ENCODE measurements around the gene KCNJ14.
A peak's percentile ranks its signal among the peaks of the same experiment; 100 is the strongest.

The KCNJ14 gene

GRCh38 chr19:48478339-48479256 lies 23.2 kb downstream of the KCNJ14 start:
- no peak for DNase-seq
- no peaks in the 10 kb centered on the region for H3K36me3 ChIP-seq (replicated peaks; ENCODE audit: insufficient read depth, low read length)
- 0 out of 2 replicates have a peak, but pooled peaks cover 5% of the 10 kb centered on the region for H3F3A ChIP-seq (ENCODE audit: insufficient read depth, low read length)
- TF ChIP-seq EZH2 (optimal IDR thresholded peaks at IDR 0.05; ENCODE audit: low read depth, low read length) (no peak), EZH2phosphoT487 (IDR thresholded peaks at IDR 0.05; ENCODE audit: low read length) (no peak), CTCF (IDR thresholded peaks at IDR 0.05; ENCODE audit: low read length) (no peak)
- no peaks in the 10 kb centered on the region for H3K79me2 ChIP-seq (ENCODE audit: low read length)
- H3K9ac ChIP-seq (ENCODE audit: low read length) = no peak overlapping the region
- H3K9me2 ChIP-seq (replicated peaks; ENCODE audit: insufficient read depth, low read length) = no peaks in the 10 kb centered on the region
- H3K27me3 ChIP-seq (replicated peaks; ENCODE audit: insufficient read depth, low read length) = no peaks in the 10 kb centered on the region
- no peak overlapping the region for H3K4me2 ChIP-seq (ENCODE audit: low read depth, low read length)
- H3K27ac ChIP-seq (ENCODE audit: low read length) = no peak overlapping the region
- H3K4me1 ChIP-seq (ENCODE audit: low read length) = no peaks in the 10 kb centered on the region
- no peak overlapping the region for H3K4me3 ChIP-seq (ENCODE audit: low read length)
- H4K20me1 ChIP-seq (ENCODE audit: insufficient read depth, low read length) = no peaks in the 10 kb centered on the region
- no peaks in the 10 kb centered on the region for H3K9me3 ChIP-seq (replicated peaks; ENCODE audit: insufficient read depth, low read length)
- H2AFZ ChIP-seq (ENCODE audit: low read length) = no peak overlapping the region

GRCh38 chr19:48479686-48480085 lies 24.3 kb downstream of the KCNJ14 start:
- Histone ChIP-seq H4K20me1 (ENCODE audit: insufficient read depth, low read length) (no peaks in the 10 kb centered on the region), H3K36me3 (replicated peaks; ENCODE audit: insufficient read depth, low read length) (no peaks in the 10 kb centered on the region), H3K9ac (ENCODE audit: low read length) (no peak overlapping the region)

GRCh38 chr19:48480183-48480557 lies 24.8 kb downstream of the KCNJ14 start:
- H3K27me3 ChIP-seq (replicated peaks; ENCODE audit: insufficient read depth, low read length) = no peaks in the 10 kb centered on the region
- no peaks in the 10 kb centered on the region for H3K4me1 ChIP-seq (ENCODE audit: low read length)
- H3K79me2 ChIP-seq (ENCODE audit: low read length) = no peaks in the 10 kb centered on the region
- no peak for TF ChIP-seq EZH2 (optimal IDR thresholded peaks at IDR 0.05; ENCODE audit: low read depth, low read length)
- no peak for TF ChIP-seq CTCF (IDR thresholded peaks at IDR 0.05; ENCODE audit: low read length)
- TF ChIP-seq EZH2phosphoT487 (IDR thresholded peaks at IDR 0.05; ENCODE audit: low read length) = no peak
- no peak for DNase-seq
- H3K9me2 ChIP-seq (replicated peaks; ENCODE audit: insufficient read depth, low read length) = no peaks in the 10 kb centered on the region
- H3K27ac ChIP-seq (ENCODE audit: low read length) = no peak overlapping the region
- H3K36me3 ChIP-seq (replicated peaks; ENCODE audit: insufficient read depth, low read length) = no peaks in the 10 kb centered on the region
- peak overlapping the region; percentile 22; the same call in 1 of the 2 replicates for H3K4me3 ChIP-seq (ENCODE audit: low read length)
- H3F3A ChIP-seq (ENCODE audit: insufficient read depth, low read length) = 0 out of 2 replicates have a peak, but pooled peaks cover 5% of the 10 kb centered on the region
- no peaks in the 10 kb centered on the region for H3K9me3 ChIP-seq (replicated peaks; ENCODE audit: insufficient read depth, low read length)
- no peak overlapping the region for H3K9ac ChIP-seq (ENCODE audit: low read length)
- no peaks in the 10 kb centered on the region for H4K20me1 ChIP-seq (ENCODE audit: insufficient read depth, low read length)
- H2AFZ ChIP-seq (ENCODE audit: low read length) = 0 out of 2 replicates have a peak overlapping the region, but pooled peaks have one; percentile 23
- peak overlapping the region; percentile 47; the same call in 1 of the 2 replicates for H3K4me2 ChIP-seq (ENCODE audit: low read depth, low read length)

More at GRCh38 chr19:48479686-48480085, 24.3 kb downstream of the KCNJ14 start:
- Histone ChIP-seq H3K79me2 (ENCODE audit: low read length) (no peaks in the 10 kb centered on the region), H3K27me3 (replicated peaks; ENCODE audit: insufficient read depth, low read length) (no peaks in the 10 kb centered on the region), H3K27ac (ENCODE audit: low read length) (no peak overlapping the region), H3K4me2 (ENCODE audit: low read depth, low read length) (no peak overlapping the region), H3K4me1 (ENCODE audit: low read length) (no peaks in the 10 kb centered on the region), H3F3A (ENCODE audit: insufficient read depth, low read length) (0 out of 2 replicates have a peak, but pooled peaks cover 5% of the 10 kb centered on the region), H3K9me3 (replicated peaks; ENCODE audit: insufficient read depth, low read length) (no peaks in the 10 kb centered on the region), H3K9me2 (replicated peaks; ENCODE audit: insufficient read depth, low read length) (no peaks in the 10 kb centered on the region), H3K4me3 (ENCODE audit: low read length) (no peak overlapping the region), H2AFZ (ENCODE audit: low read length) (no peak overlapping the region)
- TF ChIP-seq CTCF (IDR thresholded peaks at IDR 0.05; ENCODE audit: low read length) (no peak), EZH2 (optimal IDR thresholded peaks at IDR 0.05; ENCODE audit: low read depth, low read length) (no peak), EZH2phosphoT487 (IDR thresholded peaks at IDR 0.05; ENCODE audit: low read length) (no peak)
- no peak for DNase-seq
